ENCODE data around the gene RHOD.

The RHOD gene

GRCh38 chr11:67052891-67053290, 3.8 kb upstream of the RHOD start:
- no peak for DNase-seq (ENCODE audit: low read depth, low spot score)

GRCh38 chr11:67053896-67054329, 2.7 kb upstream of the RHOD start:
- H3K9me3 ChIP-seq (ENCODE audit: low read depth, low read length): no peaks in the 10 kb centered on the region
- no peak overlapping the region for H3K27ac ChIP-seq
- TF ChIP-seq POLR2AphosphoS5 (IDR thresholded peaks at IDR 0.05; ENCODE audit: borderline replicate concordance, low read depth, low read length) (no peak), EZH2 (IDR thresholded peaks at IDR 0.05) (no peak), FOXP2 (optimal IDR thresholded peaks at IDR 0.05; ENCODE audit: control extremely low read depth, extremely low read length, insufficient read depth) (no peak)
- no peak overlapping the region for H3K4me3 ChIP-seq
- H3K9ac ChIP-seq (ENCODE audit: insufficient read length): no peak overlapping the region
- no peak for DNase-seq (ENCODE audit: low read depth, low spot score)
- H3K36me3 ChIP-seq (ENCODE audit: insufficient read depth, low read length): no peaks in the 10 kb centered on the region

More at GRCh38 chr11:67052891-67053290, 3.8 kb upstream of the RHOD start:
- Histone ChIP-seq H3K27ac (no peak overlapping the region), H3K36me3 (ENCODE audit: insufficient read depth, low read length) (no peaks in the 10 kb centered on the region), H3K9ac (ENCODE audit: insufficient read length) (no peak overlapping the region), H3K4me3 (no peak overlapping the region), H3K9me3 (ENCODE audit: low read depth, low read length) (no peaks in the 10 kb centered on the region)
- TF ChIP-seq EZH2 (IDR thresholded peaks at IDR 0.05) (no peak), FOXP2 (optimal IDR thresholded peaks at IDR 0.05; ENCODE audit: control extremely low read depth, extremely low read length, insufficient read depth) (no peak), POLR2AphosphoS5 (IDR thresholded peaks at IDR 0.05; ENCODE audit: borderline replicate concordance, low read depth, low read length) (no peak)

- Histone ChIP-seq H3K9ac (ENCODE audit: insufficient read length) (no peak overlapping the region), H3K36me3 (ENCODE audit: insufficient read depth, low read length) (no peaks in the 10 kb centered on the region), H3K4me3 (no peak overlapping the region), H3K9me3 (ENCODE audit: low read depth, low read length) (no peaks in the 10 kb centered on the region), H3K27ac (no peak overlapping the region)
- no peak for DNase-seq (ENCODE audit: low read depth, low spot score)
- no peak for TF ChIP-seq FOXP2 (optimal IDR thresholded peaks at IDR 0.05; ENCODE audit: control extremely low read depth, extremely low read length, insufficient read depth)
- TF ChIP-seq POLR2AphosphoS5 (IDR thresholded peaks at IDR 0.05; ENCODE audit: borderline replicate concordance, low read depth, low read length): no peak
- no peak for TF ChIP-seq EZH2 (IDR thresholded peaks at IDR 0.05)
Measured at GRCh38 chr11:67054346-67054835, 2.3 kb upstream of the RHOD start.

GRCh38 chr11:67054836-67055523, 1.7 kb upstream of the RHOD start:
- TF ChIP-seq POLR2AphosphoS5 (IDR thresholded peaks at IDR 0.05; ENCODE audit: borderline replicate concordance, low read depth, low read length) (no peak), EZH2 (IDR thresholded peaks at IDR 0.05) (no peak)
- no peak for DNase-seq (ENCODE audit: low read depth, low spot score)
- Histone ChIP-seq H3K36me3 (ENCODE audit: insufficient read depth, low read length) (no peaks in the 10 kb centered on the region), H3K9ac (ENCODE audit: insufficient read length) (no peak overlapping the region), H3K9me3 (ENCODE audit: low read depth, low read length) (no peaks in the 10 kb centered on the region), H3K27ac (no peak overlapping the region), H3K4me3 (no peak overlapping the region)

GRCh38 chr11:67055812-67056211, 835 bp upstream of the RHOD start:
- TF ChIP-seq FOXP2 (optimal IDR thresholded peaks at IDR 0.05; ENCODE audit: control extremely low read depth, extremely low read length, insufficient read depth) (no peak), EZH2 (IDR thresholded peaks at IDR 0.05) (no peak), POLR2AphosphoS5 (IDR thresholded peaks at IDR 0.05; ENCODE audit: borderline replicate concordance, low read depth, low read length) (no peak)
- no peaks in the 10 kb centered on the region for H3K36me3 ChIP-seq (ENCODE audit: insufficient read depth, low read length)
- no peak overlapping the region for H3K4me3 ChIP-seq
- no peak for DNase-seq (ENCODE audit: low read depth, low spot score)
- no peak overlapping the region for H3K27ac ChIP-seq
- no peak overlapping the region for H3K9ac ChIP-seq (ENCODE audit: insufficient read length)
- no peaks in the 10 kb centered on the region for H3K9me3 ChIP-seq (ENCODE audit: low read depth, low read length)

- DNase-seq (ENCODE audit: low read depth, low spot score): no peak
- Histone ChIP-seq H3K27ac (no peak overlapping the region), H3K9ac (ENCODE audit: insufficient read length) (no peak overlapping the region)
Measured at GRCh38 chr11:67057205-67057672, 592 bp downstream of the RHOD start.

GRCh38 chr11:67058506-67058905, 1.9 kb downstream of the RHOD start:
- no peaks in the 10 kb centered on the region for H3K9me3 ChIP-seq (ENCODE audit: low read depth, low read length)
- no peaks in the 10 kb centered on the region for H3K36me3 ChIP-seq (ENCODE audit: insufficient read depth, low read length)
- no peak overlapping the region for H3K4me3 ChIP-seq
- no peak overlapping the region for H3K9ac ChIP-seq (ENCODE audit: insufficient read length)
- no peak for DNase-seq (ENCODE audit: low read depth, low spot score)
- no peak for TF ChIP-seq POLR2AphosphoS5 (IDR thresholded peaks at IDR 0.05; ENCODE audit: borderline replicate concordance, low read depth, low read length)
- no peak overlapping the region for H3K27ac ChIP-seq

More at GRCh38 chr11:67057205-67057672, 592 bp downstream of the RHOD start:
- no peaks in the 10 kb centered on the region for H3K36me3 ChIP-seq (ENCODE audit: insufficient read depth, low read length)
- H3K9me3 ChIP-seq (ENCODE audit: low read depth, low read length): no peaks in the 10 kb centered on the region
- no peak for TF ChIP-seq FOXP2 (optimal IDR thresholded peaks at IDR 0.05; ENCODE audit: control extremely low read depth, extremely low read length, insufficient read depth)
- TF ChIP-seq EZH2 (IDR thresholded peaks at IDR 0.05): no peak
- TF ChIP-seq POLR2AphosphoS5 (IDR thresholded peaks at IDR 0.05; ENCODE audit: borderline replicate concordance, low read depth, low read length): no peak
- no peak overlapping the region for H3K4me3 ChIP-seq

- TF ChIP-seq FOXP2 (optimal IDR thresholded peaks at IDR 0.05; ENCODE audit: control extremely low read depth, extremely low read length, insufficient read depth) (no peak), EZH2 (IDR thresholded peaks at IDR 0.05) (no peak), POLR2AphosphoS5 (IDR thresholded peaks at IDR 0.05; ENCODE audit: borderline replicate concordance, low read depth, low read length) (no peak)
- no peak for DNase-seq (ENCODE audit: low read depth, low spot score)
- no peak overlapping the region for H3K4me3 ChIP-seq
- no peak overlapping the region for H3K27ac ChIP-seq
- no peaks in the 10 kb centered on the region for H3K36me3 ChIP-seq (ENCODE audit: insufficient read depth, low read length)
- H3K9ac ChIP-seq (ENCODE audit: insufficient read length): no peak overlapping the region
- H3K9me3 ChIP-seq (ENCODE audit: low read depth, low read length): no peaks in the 10 kb centered on the region
Measured at GRCh38 chr11:67059671-67060070, 3.0 kb downstream of the RHOD start.

GRCh38 chr11:67060111-67060522, 3.5 kb downstream of the RHOD start:
- no peak for DNase-seq (ENCODE audit: low read depth, low spot score)
- Histone ChIP-seq H3K36me3 (ENCODE audit: insufficient read depth, low read length) (no peaks in the 10 kb centered on the region), H3K27ac (no peak overlapping the region), H3K9ac (ENCODE audit: insufficient read length) (no peak overlapping the region), H3K9me3 (ENCODE audit: low read depth, low read length) (no peaks in the 10 kb centered on the region), H3K4me3 (no peak overlapping the region)
- TF ChIP-seq FOXP2 (optimal IDR thresholded peaks at IDR 0.05; ENCODE audit: control extremely low read depth, extremely low read length, insufficient read depth): no peak
- no peak for TF ChIP-seq POLR2AphosphoS5 (IDR thresholded peaks at IDR 0.05; ENCODE audit: borderline replicate concordance, low read depth, low read length)
- no peak for TF ChIP-seq EZH2 (IDR thresholded peaks at IDR 0.05)
